OCI-LY1 (cell line): ENCODE results near the gene ZFP91.

ENCODE experiments used
- CTCF ChIP-seq: fragments of 200-600 bp; sonication (generic), shearing (Covaris generic); IDR thresholded peaks from 2 replicates; pipeline ENCODE4 v1.5.1; 2017; ENCODE audit warnings: mild to moderate bottlenecking, antibody characterized with exemption, low read length, moderate library complexity, mixed read lengths
- EZH2 ChIP-seq: fragments of 200-600 bp; sonication (generic), shearing (Covaris generic); IDR thresholded peaks from 2 replicates; pipeline ENCODE4 v1.8.0; 2017; ENCODE audit warnings: borderline replicate concordance, mixed run types, mild to moderate bottlenecking, antibody characterized with exemption, low read length, moderate library complexity, mixed read lengths

GRCh38 chr11:58591659-58592058 is 12.8 kb downstream of the ZFP91 start:
- TF ChIP-seq CTCF = no peak
- no peak for TF ChIP-seq EZH2
